ENCODE data around the gene AAMDC.
A peak's percentile ranks its signal among the peaks of the same experiment; 100 is the strongest.

DNA sequence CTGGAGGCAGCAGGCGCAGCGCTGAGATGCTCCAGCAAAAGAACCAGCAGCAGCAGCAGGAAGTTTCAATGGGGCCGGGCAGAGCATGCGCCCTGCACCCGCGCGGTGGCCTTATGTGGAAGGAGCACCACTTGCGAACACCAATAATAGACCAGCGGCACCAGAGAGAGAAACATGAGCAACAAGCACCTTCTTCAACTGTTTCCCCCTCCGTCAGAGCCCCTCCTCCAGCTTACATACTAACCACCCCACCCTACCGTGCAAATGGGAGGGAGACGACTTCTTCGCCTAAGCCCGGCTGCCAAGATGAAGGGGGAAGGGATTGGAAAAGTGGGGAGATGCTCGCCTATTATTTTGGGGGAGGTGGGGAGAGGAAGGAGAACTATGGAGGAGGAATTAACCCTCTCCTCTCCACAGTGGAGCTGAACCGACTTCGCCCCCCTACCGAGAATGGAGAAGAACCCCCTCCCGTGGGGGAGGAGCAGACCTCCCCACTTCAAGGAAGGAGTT, 1.5 kb upstream of the AAMDC start:
- TF ChIP-seq CTCF (IDR thresholded peaks at IDR 0.05) (peak in 3 of 4 experiments; percentile 9 to 47 (median 25)), POLR2A (IDR thresholded peaks at IDR 0.05) (peak; percentile 52 to 83)

Measured in uterus (tissue), 2 donors.